Uterus (tissue), 2 donors: ENCODE data around the gene FHIT.

Experiments
- CTCF ChIP-seq, 4 experiments: fragments of 200-600 bp in 2 of 4; fragments of 450-650 bp in 2 of 4; sonication (generic) in 2 of 4; IDR thresholded peaks; one replicate each; pipeline ENCODE4 v1.5.1; 2016 to 2019; ENCODE audit warnings: antibody characterized with exemption in 4 of 4, mild to moderate bottlenecking in 2 of 4, moderate library complexity in 1 of 4
- POLR2A ChIP-seq, 2 donors: fragments of 450-650 bp; IDR thresholded peaks; one replicate each; pipeline ENCODE4 v1.6.1; 2016; ENCODE audit warnings: antibody characterized with exemption in 2 of 2, mild to moderate bottlenecking in 1 of 2, moderate library complexity in 1 of 2

GRCh38 chr3:61029194-61029593 lies 222.1 kb downstream of the FHIT start:
- no peak for TF ChIP-seq CTCF (IDR thresholded peaks at IDR 0.05)
- TF ChIP-seq POLR2A (IDR thresholded peaks at IDR 0.05): no peak
